PC-3 (cell line): Measurements from ENCODE around the gene SLC25A26.

Experiments
- CTCF ChIP-seq: fragments of 300-600 bp; sonication (generic); conservative IDR thresholded peaks from 2 replicates; pipeline ENCODE4 v1.5.1; 2017; ENCODE audit warnings: antibody characterized with exemption, low read depth, mild to moderate bottlenecking, low read length
- EZH2 ChIP-seq: fragments of 300-600 bp; sonication (generic); IDR thresholded peaks from one replicate; pipeline ENCODE4 v1.6.1; 2017; ENCODE audit warnings: antibody characterized with exemption, mild to moderate bottlenecking, low read length; ENCODE audit not compliant: unreplicated experiment
- EZH2phosphoT487 ChIP-seq: fragments of 300-600 bp; sonication (generic); IDR thresholded peaks from 2 replicates; pipeline ENCODE4 v1.6.1; 2018; ENCODE audit warnings: mild to moderate bottlenecking, antibody characterized with exemption, low read length, borderline replicate concordance

DNA sequence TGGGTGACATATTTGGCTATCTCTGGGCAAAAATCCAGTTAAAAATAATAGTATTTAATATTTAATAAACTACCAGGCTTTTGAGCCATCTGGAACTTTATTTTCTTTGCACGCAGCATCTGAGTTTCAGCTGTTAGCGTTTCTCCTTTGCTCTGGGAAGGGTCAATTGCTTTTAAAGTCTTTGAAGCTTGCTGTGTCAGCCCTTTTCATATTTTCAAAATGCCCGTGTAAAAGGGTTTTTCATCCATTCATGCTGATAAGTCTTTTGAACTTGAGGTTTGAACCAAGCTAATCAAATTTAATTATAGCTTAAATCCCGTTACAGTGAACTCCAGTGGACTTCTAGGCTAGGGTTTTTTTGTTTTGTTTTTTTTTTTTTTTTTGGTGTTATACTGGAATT lies 79.1 kb downstream of the SLC25A26 start:
- no peak for TF ChIP-seq CTCF
- no peak for TF ChIP-seq EZH2phosphoT487
- no peak for TF ChIP-seq EZH2
